Adipose tissue (tissue), 3 donors: ENCODE measurements around the gene ABI3. TPM values are rescaled to one million over a fixed set of nuclear protein-coding genes. Genes with fewer than 3 reads are reported as not detected.
"Not testable (repeated sequence)": the region's sequence is repeated elsewhere in the genome, so short reads cannot be mapped to it uniquely, and the experiment has no call there.

Experiments used
- H3K27ac ChIP-seq: one replicate; pipeline ENCODE4 v1.5.1; 2013; ENCODE audit warnings: low read depth, low read length
- WGBS, 3 donors: extraction: QIAGEN DNeasy Blood & Tissue Kit; methylation state at CpG; one replicate each; pipeline ENCODE4 v1.1.7; 2013; 5-methylcytosine and 5-hydroxymethylcytosine counted together
- polyA plus RNA-seq, 3 donors: library from polyadenylated mRNA; stranded (reverse); fragments of 200-250 nt; gene quantifications; one replicate each; pipeline ENCODE4 v1.2.3, GENCODE V29; 2013
- donor health status: healthy with polysubstance abuse.
- donor health status: Bipolar disorder and iron deficiency.
- donor health status: healthy.

Gene ABI3
- 10 to 100 TPM in 1 of 3 donors, 1 to 10 TPM in 2; 1.7 to 12.1 (median 5.5) TPM for polyA plus RNA-seq

GRCh38 chr17:49210158-49211029 lies at the start of gene ABI3, which contains the start of gene GNGT2:
Gene ABI3, plus strand, starts transcription at chr17:49210707. Its CDS starts 18 bp downstream, at chr17:49210725.
Gene GNGT2, minus strand, starts transcription at chr17:49210574. Its CDS starts 3,152 bp downstream, at chr17:49207422.
- 22 to 32% (median 27%) methylated on average over 22 of the region's 22 CpGs for WGBS, 3 donors
- H3K27ac ChIP-seq = no peak within 1 kb of the TSS

- WGBS, 3 donors = 72 to 82% (median 81%) methylated on average over 4 of the region's 4 CpGs
- no peak overlapping the region for H3K27ac ChIP-seq
Measured at GRCh38 chr17:49162866-49163265, 47.6 kb upstream of the ABI3 start.

- 78 to 95% (median 88%) methylated on average over 2 of the region's 2 CpGs for WGBS, 3 donors
- no peak overlapping the region for H3K27ac ChIP-seq
Measured at GRCh38 chr17:49165143-49165542, 45.4 kb upstream of the ABI3 start.

- H3K27ac ChIP-seq = no peak overlapping the region
- 49 to 69% (median 55%) methylated on average over 9 of the region's 9 CpGs for WGBS, 3 donors
Measured at GRCh38 chr17:49168706-49169105, 41.8 kb upstream of the ABI3 start.

GRCh38 chr17:49170216-49170615 lies 40.3 kb upstream of the ABI3 start:
- WGBS, 3 donors = 62 to 90% (median 80%) methylated on average over 2 of the region's 2 CpGs
- H3K27ac ChIP-seq = no peak overlapping the region

- H3K27ac ChIP-seq = not testable (repeated sequence)
- WGBS, 3 donors = 75 to 83% (median 77%) methylated on average over 3 of the region's 3 CpGs
Measured at GRCh38 chr17:49170711-49171110, 39.8 kb upstream of the ABI3 start.

- WGBS, 3 donors = 81 to 90% (median 86%) methylated on average over 11 of the region's 11 CpGs
- H3K27ac ChIP-seq = not testable (repeated sequence)
Measured at GRCh38 chr17:49175978-49176377, 34.5 kb upstream of the ABI3 start.

- H3K27ac ChIP-seq = no peak overlapping the region
- 12 to 16% (median 12%) methylated on average over 5 of the region's 5 CpGs for WGBS, 3 donors
Measured at GRCh38 chr17:49180303-49180702, 30.2 kb upstream of the ABI3 start.

- no peak overlapping the region for H3K27ac ChIP-seq
- WGBS, 3 donors = 70 to 82% (median 73%) methylated on average over 6 of the region's 6 CpGs
Measured at GRCh38 chr17:49180998-49181635, 29.4 kb upstream of the ABI3 start.

- no peak overlapping the region for H3K27ac ChIP-seq
- WGBS, 3 donors = 76 to 89% (median 77%) methylated on average over 5 of the region's 5 CpGs
Measured at GRCh38 chr17:49183341-49183740, 27.2 kb upstream of the ABI3 start.

- H3K27ac ChIP-seq = no peak overlapping the region
- 71 to 92% (median 86%) methylated on average over 7 of the region's 7 CpGs for WGBS, 3 donors
Measured at GRCh38 chr17:49183801-49184200, 26.7 kb upstream of the ABI3 start.

- not testable (repeated sequence) for H3K27ac ChIP-seq
Measured at GRCh38 chr17:49184522-49184921, 26.0 kb upstream of the ABI3 start.

- H3K27ac ChIP-seq = not testable (repeated sequence)
- WGBS, 3 donors = 94 to 100% (median 100%) methylated on average over 1 of the region's 1 CpG
Measured at GRCh38 chr17:49185381-49185780, 25.1 kb upstream of the ABI3 start.

- H3K27ac ChIP-seq = no peak overlapping the region
- 93 to 98% (median 94%) methylated on average over 3 of the region's 3 CpGs for WGBS, 3 donors
Measured at GRCh38 chr17:49187301-49187700, 23.2 kb upstream of the ABI3 start.

- 47 to 61% (median 57%) methylated on average over 4 of the region's 4 CpGs for WGBS, 3 donors
- no peak overlapping the region for H3K27ac ChIP-seq
Measured at GRCh38 chr17:49190932-49191331, 19.6 kb upstream of the ABI3 start.

- H3K27ac ChIP-seq = no peak overlapping the region
- 7 to 9% (median 7%) methylated on average over 8 of the region's 8 CpGs for WGBS, 3 donors
Measured at GRCh38 chr17:49191409-49191916, 19.0 kb upstream of the ABI3 start.

- WGBS, 3 donors = 0 to 1% (median 0%) methylated on average over 53 of the region's 53 CpGs
- peak overlapping the region; percentile 30 for H3K27ac ChIP-seq
Measured at GRCh38 chr17:49191917-49192741, 18.4 kb upstream of the ABI3 start.

GRCh38 chr17:49193513-49194296 lies 16.8 kb upstream of the ABI3 start:
- WGBS, 3 donors = 8 to 9% (median 9%) methylated on average over 21 of the region's 21 CpGs
- no peak overlapping the region for H3K27ac ChIP-seq
